HG02981 (cell line): ENCODE data around the gene SPON1.
"Not testable (repeated sequence)": the region's sequence is repeated elsewhere in the genome, so short reads cannot be mapped to it uniquely, and the experiment has no call there.

ENCODE experiments used
- ATAC-seq: cut with Tn5 transposase; IDR thresholded peaks from one replicate; pipeline ENCODE4 v1.9.1; 2021; ENCODE audit warnings: mild to moderate bottlenecking, moderate library complexity; ENCODE audit not compliant: unreplicated experiment

The SPON1 gene

DNA sequence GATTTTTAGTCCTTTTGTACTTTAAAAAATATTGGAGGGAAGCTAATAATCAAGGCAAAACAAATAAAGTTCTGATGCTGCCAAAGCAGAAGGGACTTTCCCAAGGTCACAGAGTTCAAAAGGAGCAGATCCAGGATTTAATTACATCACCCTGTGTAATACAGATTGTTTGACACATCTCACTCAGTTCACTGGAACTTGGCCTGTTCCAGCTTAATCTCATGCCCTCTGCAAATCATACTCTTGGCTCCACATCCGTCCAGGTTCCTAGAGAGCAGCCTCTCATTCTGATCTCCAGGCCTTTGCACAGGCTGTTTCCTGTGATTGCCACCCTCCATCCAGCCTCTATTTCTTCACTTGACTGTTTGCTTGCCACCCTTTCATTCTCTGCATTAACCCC lies 151.7 kb downstream of the SPON1 start:
- ATAC-seq = no peak

DNA sequence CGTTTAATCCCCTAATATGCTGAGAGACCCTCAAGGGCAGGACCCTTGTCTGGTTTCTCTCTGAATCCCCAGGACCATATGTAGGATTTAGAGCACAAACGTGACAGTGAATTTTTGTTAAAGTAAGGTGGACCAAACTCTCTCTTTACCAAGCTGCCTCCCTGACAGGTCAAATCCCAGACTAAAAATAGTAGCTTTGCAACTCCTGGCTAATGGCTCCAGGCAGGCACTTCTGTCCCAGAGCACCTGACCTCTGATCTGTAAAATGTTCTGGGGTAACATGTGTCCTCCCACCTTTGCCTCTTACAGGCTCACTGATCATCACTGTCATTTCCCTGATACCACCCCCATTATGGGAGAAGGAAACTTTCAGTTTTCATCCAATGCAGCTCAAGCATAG lies 152.3 kb downstream of the SPON1 start:
- ATAC-seq = no peak

DNA sequence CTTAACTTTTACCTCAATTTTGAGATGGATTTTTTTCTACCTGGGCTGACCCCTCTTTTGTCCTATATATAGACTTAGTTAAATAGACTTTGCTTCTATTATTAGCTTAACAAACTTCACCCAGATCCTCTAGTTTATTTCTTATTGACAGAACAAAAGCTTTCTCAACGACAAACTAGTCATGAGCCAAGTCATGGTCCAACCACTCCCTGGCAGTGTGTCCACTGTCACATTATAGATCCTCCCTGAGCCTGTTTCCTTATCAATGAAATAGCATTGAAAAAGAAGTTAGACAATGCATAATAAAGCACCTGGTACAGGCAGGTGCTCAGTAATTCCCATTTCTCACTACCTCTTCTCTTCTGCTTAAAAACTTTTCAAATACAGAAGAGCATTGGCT lies 155.1 kb downstream of the SPON1 start:
- ATAC-seq = no peak

DNA sequence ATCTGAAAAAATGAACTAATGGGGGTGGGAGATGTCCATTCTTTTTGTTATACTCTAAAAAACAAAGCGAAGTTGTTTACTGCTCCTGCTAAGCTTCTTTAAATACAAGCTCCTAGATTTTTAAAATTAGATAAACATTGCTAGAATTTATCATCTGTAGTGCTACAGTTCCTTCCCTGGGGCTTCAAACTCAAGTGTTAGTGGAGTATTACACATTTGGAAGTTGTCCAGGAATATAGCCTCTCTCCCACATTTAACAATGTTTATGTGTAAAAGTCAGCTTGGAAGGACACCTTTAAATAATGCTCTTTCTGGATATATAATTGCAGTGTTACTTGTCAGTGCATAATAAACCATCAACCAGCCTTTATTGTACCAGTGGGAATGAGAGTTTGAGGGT lies 155.5 kb downstream of the SPON1 start:
- ATAC-seq = no peak

DNA sequence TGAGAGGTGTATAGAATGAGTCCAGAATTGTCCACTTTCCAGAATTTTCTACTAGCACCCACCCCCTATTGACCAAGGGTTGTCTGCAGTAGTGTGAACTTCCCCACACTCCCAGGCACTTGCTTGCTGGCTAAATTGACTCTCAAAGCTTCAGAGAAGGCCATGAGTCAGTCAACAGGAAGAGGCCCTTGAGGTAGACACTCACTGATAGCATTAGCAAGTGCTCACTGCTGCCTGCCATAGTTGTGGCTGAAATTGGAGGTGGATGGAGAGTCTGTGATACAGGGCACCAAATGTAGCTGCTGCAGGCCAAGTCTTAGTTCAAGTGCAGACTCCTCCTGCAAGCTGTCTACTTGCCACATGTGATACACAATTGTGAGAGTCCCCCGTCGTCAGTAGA lies 156.8 kb downstream of the SPON1 start:
- no peak for ATAC-seq

DNA sequence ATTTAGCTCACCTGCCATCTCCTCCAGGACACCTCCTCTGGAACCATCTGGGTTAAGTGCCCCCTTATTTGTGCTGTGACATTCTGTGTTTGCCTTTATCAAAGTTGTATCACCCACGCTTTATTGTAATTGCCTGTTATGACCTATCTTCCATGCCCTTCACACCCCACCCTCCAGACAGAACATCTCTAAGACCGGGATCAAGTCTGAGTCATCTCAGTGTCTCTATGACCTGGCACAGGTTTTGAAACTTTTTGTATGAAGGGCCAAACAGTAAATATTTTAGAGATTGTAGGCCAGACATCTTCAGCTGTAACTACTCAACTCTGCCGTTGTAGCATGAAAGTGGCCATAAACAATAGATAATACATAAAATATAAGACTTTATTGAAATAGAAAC lies 161.8 kb downstream of the SPON1 start:
- ATAC-seq = no peak

DNA sequence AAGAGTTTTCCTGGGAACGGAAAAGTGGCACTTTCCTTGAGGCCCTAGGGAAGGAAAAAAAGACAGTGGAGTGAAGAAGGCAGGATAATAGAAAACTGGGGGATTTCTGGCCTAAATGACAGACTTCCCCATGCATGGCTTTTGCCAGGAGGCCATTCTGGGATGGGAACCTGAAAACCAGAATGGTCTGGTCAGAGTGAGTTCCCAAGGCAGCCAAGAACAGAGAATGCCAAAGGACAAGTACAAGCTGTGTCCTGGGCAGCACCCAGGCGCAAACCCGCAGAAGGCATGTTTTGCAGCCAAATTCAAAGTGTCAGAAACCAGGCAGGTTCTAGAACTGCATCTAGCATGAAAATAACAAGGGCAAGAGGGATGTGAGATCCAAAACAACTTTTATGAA lies 162.4 kb downstream of the SPON1 start:
- ATAC-seq = no peak

DNA sequence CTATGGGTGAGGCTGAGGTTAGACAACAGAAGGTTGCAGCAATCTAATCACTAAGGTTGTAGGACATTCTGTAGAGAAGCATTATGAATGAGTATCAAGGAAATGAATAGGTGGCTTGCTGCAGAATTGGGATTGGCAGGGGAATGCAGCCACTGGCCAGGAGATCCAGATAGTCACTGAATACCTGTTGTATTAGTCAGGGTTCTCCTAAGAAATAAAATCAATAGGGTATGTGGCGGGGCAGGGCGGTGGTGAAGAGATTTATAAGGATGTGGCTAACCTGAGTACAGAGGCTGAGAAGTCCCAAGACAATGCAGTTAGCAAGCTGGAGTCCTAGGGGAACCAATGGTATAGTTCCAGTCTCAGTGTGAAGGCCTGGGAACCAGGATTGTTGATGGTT lies 163.0 kb downstream of the SPON1 start:
- ATAC-seq = no peak

DNA sequence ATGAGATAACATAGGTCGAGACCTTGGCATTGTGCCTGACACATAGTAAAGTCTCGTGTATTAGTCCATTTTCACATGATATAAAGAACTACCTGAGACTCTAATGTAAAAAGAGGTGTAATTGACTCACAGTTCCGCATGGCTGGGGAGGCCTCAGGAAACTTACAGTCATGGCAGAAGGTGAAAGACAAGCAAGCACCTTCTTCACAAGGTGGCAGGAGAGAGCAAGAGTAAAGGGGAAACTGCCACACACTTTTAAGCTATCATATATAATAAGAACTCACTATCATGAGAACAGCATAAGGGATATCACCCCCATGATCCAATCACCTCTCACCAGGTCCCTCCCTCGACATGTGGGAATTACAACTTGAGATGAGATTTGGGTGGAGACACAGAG lies 165.2 kb downstream of the SPON1 start:
- no peak for ATAC-seq

DNA sequence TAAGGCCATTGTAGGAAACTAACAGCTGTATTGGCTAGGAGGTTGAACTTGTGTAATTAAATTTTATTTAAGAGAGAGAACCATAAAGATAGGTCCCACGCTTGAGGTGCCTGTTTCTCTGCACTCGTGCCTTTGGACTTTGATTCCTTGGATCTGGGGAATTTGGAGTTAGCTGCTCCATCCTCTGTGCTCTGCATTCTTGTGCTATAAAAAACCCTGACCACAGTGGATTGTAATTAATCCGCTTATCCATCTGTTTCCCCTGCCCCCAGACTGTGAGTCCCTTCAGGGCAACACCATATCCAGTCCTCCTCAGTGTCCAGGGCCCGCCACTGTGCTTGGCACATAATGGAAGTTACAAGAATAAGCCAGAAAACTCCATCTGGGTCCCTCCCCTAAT lies 169.8 kb downstream of the SPON1 start:
- ATAC-seq = no peak

DNA sequence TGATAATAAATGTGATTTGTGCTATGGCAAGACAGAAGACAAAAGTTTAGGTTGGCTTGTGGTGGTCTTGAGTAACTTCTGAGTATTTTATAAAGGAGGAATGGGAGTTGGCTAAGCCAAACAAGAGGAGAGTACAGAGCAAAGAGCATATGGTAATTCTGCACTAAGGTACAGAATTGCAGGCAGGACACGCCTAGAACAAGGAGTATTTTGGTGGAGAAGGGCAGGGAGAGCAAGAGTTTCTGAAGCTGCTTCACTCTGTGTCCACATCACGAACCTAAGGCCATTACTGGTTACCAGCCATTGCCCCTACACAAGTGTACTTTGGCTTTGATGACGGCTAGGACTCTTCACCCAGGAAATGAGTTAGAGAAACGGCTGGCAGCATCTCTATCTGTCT lies 170.9 kb downstream of the SPON1 start:
- no peak for ATAC-seq

DNA sequence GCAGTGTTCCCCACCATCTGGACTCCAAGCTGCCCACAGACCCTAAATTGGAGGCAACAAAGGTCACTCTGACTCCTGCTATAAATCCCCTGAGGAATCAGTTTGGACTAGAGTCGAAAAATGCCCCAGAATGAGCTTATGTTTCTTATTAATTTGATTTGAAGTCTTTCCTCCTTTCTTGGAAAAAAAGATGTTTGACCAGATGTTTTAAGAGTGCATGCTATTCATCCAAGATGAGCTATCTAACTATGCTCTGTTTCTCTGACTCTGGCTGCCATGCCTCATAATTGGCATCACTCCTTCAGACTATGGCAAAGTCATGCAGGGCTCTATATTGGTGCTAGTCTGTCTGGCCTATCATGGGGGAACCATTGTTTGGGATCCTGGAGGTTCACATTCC lies 174.0 kb downstream of the SPON1 start:
- no peak for ATAC-seq

DNA sequence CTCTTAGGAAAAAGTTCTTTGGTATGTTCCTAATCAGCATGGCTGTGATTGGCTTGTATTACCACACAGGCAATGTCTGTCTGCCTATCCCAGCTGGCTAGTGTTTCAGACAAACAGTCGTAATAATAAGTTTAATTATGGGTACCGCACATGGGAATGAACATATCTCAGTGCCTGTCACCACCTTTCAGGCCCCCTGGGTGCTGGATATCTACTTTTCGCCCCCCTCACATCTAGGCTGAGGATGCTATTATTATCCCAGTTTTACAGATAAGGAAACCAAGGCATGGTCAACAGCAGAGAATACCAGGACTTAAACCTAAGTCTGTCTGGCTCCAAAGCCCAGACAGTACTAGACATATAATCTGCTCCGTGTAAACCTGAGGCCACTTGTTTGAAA lies 174.8 kb downstream of the SPON1 start:
- no peak for ATAC-seq

DNA sequence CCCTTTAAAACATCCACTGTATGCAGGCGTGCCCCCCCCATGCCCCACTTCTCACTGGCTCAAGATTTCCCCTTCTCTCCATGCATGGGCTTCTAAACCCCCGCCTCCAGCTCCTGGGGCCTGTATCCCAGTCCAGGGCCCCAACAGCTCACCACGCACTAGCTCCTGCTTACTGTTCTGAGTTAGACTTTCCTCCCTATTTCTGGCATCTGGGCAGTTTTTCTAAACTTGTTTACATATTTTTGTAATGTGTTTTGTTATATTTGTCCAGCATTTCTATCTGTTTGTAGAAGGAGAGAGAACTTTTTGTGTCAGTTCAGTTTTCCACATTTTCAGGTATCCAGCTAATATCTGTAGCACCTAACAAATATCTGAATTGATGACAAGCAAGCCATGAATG lies 178.5 kb downstream of the SPON1 start:
- ATAC-seq = no peak

DNA sequence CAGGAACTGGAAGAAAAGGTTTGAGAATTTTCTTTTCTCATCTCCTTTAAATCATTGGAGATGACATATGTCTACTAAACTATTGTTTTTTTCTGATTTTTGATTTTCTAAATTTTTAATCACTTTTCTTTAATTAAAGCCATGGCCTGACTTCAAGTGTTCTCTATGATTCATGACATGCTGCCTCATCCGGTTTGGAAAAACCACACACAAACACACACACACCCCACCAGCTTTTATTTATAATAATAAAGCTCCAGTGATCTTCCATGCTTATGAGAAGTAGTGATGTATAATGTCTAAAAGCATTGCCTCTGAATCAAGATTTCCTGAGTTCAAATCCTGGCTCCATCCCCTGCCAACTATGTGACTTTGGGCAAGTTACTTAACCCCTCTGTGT lies 179.2 kb downstream of the SPON1 start:
- no peak for ATAC-seq

DNA sequence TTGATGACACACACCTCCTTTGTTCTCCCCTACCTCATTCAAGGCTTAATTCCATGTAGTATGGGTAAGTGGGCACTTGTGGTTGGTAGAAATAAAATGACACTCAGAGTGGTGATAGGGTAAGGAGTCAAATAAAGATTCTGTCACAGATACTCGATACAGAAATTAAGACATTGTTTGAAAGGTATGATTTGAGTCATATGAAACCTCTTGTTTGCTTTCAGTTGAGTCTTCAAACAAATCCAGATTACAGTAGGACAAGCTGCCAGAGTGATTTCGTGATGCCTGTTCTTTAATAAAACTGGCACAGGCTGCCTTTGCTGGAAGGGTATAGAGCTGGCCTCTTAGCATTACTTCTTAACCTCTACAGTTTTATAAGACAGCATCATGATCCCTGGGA lies 182.4 kb downstream of the SPON1 start:
- ATAC-seq = no peak

DNA sequence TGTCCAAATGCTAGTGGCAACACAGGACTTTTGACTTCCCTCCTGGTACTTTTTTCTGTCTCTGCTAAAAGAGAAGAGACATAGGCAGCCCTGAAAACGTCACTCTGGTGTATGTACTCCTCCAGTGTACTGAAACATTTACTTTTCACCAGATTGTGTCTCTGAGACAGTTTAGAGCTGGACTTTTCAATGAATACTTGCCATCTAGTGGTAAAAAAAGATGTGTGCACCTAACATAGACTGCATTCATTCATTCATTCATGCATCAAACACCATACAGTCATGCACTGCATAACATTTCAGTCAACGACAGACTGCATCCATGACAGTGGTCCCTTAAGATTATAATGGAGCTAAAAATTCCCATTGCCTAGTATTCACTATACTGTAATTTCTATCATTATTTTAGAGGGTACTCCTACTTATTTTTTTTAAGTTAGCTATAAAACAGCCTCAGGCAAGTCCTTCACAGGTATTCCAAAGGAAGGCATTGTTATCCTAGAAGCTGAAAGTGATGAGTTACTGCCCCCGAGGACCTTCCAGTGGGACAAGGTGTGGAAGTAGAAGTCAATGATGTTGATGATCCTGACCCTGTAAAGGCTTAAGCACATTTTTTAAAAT lies 186.2 kb downstream of the SPON1 start:
- no peak for ATAC-seq

DNA sequence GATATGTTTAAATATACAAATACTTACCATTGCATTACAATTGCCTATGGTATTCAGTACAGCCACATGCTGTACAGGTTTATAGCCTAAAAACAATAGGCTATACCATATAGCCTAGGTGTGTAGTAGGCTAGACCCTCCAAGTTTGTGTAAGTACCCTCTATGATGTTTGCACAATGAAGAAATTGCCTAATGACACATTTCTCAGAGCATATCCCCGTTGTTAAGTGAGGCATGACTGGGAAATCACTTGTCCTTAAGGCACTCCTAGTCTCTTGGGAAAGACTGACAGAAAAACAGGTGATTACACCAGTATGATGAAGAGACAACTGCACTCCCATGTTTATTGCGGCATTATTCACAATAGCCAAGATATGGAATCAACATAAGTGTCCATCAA lies 187.2 kb downstream of the SPON1 start:
- no peak for ATAC-seq

DNA sequence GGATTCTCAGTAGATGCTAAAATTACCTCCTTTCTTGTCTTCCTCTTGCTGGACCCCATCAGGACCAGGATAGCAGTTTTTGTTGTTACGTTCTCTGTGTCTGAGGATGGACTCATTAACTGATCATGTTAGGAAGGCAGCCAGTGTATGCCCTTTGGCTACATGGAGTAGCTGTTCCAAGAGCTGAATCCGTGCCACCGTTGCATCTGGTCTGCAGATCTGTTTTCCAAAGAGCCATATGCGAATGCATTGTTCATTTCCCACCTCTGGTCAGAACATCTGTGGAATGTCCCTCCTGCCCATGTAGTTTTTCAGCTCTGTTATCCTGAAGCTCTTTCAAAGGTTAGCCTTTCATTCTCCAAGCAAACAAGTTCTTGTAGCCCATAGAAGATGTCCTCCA lies 188.4 kb downstream of the SPON1 start:
- ATAC-seq = no peak

DNA sequence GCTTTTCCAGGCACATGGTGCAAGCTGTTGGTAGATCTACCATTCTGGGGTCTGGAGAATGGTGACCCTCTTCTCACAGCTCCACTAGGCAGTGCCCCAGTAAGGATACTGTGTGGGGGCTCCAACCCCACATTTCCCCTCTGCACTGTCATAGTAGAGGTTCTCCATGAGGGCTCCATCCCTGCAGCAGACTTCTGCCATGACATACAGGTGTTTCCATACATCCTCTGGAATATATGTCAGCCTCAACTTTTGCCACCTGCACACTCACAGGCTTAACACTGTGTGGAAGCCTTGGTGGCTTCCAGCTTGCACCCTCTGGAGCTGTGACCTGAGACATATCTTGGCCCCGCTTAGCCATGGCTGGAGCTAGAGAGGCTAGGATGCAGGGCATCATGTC lies 191.6 kb downstream of the SPON1 start:
- ATAC-seq = not testable (repeated sequence)

DNA sequence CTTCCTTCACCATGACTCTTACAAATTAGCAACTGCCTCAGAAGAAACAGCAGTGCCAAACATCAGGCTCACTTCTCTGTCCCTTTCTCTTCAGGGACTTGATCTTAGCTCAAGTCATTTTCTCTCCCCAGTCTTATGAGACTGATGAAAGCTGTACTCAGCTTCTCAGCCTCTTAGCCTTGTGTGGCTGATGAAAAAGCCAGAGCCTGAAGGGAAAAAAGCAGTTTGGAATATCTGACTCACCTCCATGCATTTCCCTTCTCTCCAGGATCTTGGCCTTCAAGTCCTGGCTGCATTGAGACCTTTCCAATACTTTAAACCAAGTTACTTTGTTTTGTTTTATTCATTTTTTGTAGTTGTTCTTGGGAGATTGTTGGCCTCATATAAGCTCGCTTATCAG lies 195.9 kb downstream of the SPON1 start:
- no peak for ATAC-seq

DNA sequence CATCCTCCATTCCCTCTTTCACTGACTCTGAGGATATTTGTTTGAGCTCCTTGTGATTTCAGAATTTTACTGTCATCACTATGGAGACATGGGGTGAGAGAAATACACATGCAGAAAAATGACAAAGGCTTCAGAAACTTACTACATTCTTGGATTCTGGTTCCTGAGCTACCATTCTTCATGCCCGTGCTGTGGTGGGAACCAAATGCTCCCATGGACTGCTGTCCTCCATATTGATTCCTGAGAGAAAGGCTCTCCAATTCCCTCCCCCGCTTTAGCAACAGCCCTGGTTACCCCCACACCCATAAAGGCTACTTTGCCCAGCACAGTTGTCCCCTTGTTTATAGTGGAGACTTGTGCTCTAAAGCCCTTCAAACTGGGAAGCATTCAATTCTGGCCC lies 201.1 kb downstream of the SPON1 start:
- no peak for ATAC-seq

DNA sequence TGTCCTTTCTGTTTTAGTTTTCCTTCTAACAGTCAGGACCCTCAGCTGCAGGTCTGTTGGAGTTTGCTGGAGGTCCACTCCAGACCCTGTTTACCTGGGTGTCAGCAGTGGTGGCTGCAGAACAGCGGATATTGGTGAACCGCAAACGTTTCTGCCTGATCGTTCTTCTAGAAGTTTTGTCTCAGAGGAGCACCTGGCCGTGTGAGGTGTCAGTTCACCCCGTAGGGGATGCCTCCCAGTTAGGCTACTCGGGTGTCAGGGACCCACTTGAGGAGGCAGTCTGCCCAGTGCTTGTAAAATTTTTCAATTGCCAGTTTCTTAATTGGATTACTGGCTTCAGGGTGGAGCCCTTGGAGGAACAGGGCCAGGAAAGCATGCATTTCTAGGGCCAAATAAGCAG lies 211.2 kb downstream of the SPON1 start:
- not testable (repeated sequence) for ATAC-seq
